Endothelial cell of umbilical vein (primary cell): ENCODE data around the gene TPCN1. TPM values are rescaled to one million over a fixed set of nuclear protein-coding genes. Genes with fewer than 3 reads are reported as not detected.

Experiments
- BruUV-seq: library from RNA; stranded (reverse); fragments of 400-500 nt; replicated peaks from 2 replicates; lab custom pipeline; 2021; lab: Mats Ljungman, UMichigan
- CTCF ChIA-PET: fragments of 300-600, 350-600 bp; sonication (Branson Sonifier 250); formaldehyde crosslinking; loops from one replicate; lab custom pipeline; 2021; ENCODE audit warnings: antibody characterized with exemption, inconsistent platforms; lab: Charles Lee
- POLR2A ChIA-PET: fragments of 300-600, 350-600 bp; sonication (Branson Sonifier 250); formaldehyde crosslinking; loops from one replicate; lab custom pipeline; 2021; ENCODE audit warnings: antibody characterized with exemption, inconsistent platforms; lab: Charles Lee
- DNase-seq: peaks from one replicate; pipeline ENCODE4 v3.0.0-alpha.2; 2011; ENCODE audit warnings: low read depth, low spot score
- FAIRE-seq: peaks from 2 replicates; lab custom pipeline; 2011; peaks lifted over from hg19 to GRCh38; lab: Jason Lieb, UNC
- H2AFZ ChIP-seq: 2 replicates; pipeline ENCODE4 v1.6.0; 2012; ENCODE audit warnings: low read depth, low read length, control low read depth, inconsistent platforms
- H3K27ac ChIP-seq: 2 replicates; pipeline ENCODE4 v1.5.1; 2011; ENCODE audit warnings: low read depth, mild to moderate bottlenecking, control low read depth, low read length, moderate library complexity; ENCODE audit not compliant: insufficient read depth
- H3K27me3 ChIP-seq, 2 experiments: 2 replicates each; pipeline versions ENCODE4 v1.6.0 to v1.6.1; 2011; ENCODE audit warnings: low read length in 2 of 2, mixed read lengths in 1 of 2; ENCODE audit not compliant: control insufficient read depth in 2 of 2, insufficient read depth in 2 of 2
- H3K36me3 ChIP-seq, 2 experiments: 2 replicates in 1 of 2; 3 replicates in 1 of 2; pipeline ENCODE4 v1.5.1; 2011; ENCODE audit warnings: low read length in 2 of 2, mild to moderate bottlenecking in 1 of 2, moderate library complexity in 1 of 2; ENCODE audit not compliant: control insufficient read depth in 2 of 2, insufficient read depth in 2 of 2; ENCODE audit errors: extremely low read depth in 1 of 2
- H3K4me1 ChIP-seq: 3 replicates; pipeline ENCODE4 v1.5.1; 2011; ENCODE audit warnings: mild to moderate bottlenecking, low read length; ENCODE audit not compliant: control insufficient read depth, insufficient read depth; ENCODE audit errors: extremely low read depth
- H3K4me2 ChIP-seq: 2 replicates; pipeline ENCODE4 v1.6.1; 2011; ENCODE audit warnings: low read length, control low read depth, mixed read lengths; ENCODE audit not compliant: insufficient read depth
- H3K4me3 ChIP-seq, 3 experiments: fragments of 200-600 bp in 1 of 3; sonication (generic), shearing (Covaris generic) in 1 of 3; replicated peaks in 1 of 3; 2 replicates each; pipeline ENCODE4 v1.5.1; 2011 to 2016; ENCODE audit warnings: control low read depth in 3 of 3, low read length in 3 of 3, mild to moderate bottlenecking in 2 of 3, inconsistent platforms in 1 of 3, low read depth in 1 of 3, moderate library complexity in 1 of 3; ENCODE audit not compliant: insufficient read depth in 1 of 3
- H3K79me2 ChIP-seq: 2 replicates; pipeline ENCODE4 v1.6.0; 2012; ENCODE audit warnings: low read length, inconsistent platforms; ENCODE audit not compliant: control insufficient read depth, insufficient read depth
- H3K9ac ChIP-seq: replicated peaks from 2 replicates; pipeline ENCODE3; 2011; ENCODE audit warnings: low read length, control low read depth; ENCODE audit not compliant: insufficient read depth; ENCODE audit errors: extremely low read depth
- H3K9me1 ChIP-seq: replicated peaks from 3 replicates; pipeline ENCODE4 v1.6.0; 2011; ENCODE audit warnings: mild to moderate bottlenecking, low read length; ENCODE audit not compliant: control insufficient read depth, insufficient read depth; ENCODE audit errors: extremely low read depth
- H3K9me3 ChIP-seq: replicated peaks from 2 replicates; pipeline ENCODE4 v1.5.1; 2012; ENCODE audit warnings: low read length, inconsistent platforms; ENCODE audit not compliant: control insufficient read depth, insufficient read depth
- H4K20me1 ChIP-seq: replicated peaks from 2 replicates; pipeline ENCODE3; 2011; ENCODE audit warnings: mild to moderate bottlenecking, low read length; ENCODE audit not compliant: control insufficient read depth, insufficient read depth; ENCODE audit errors: extremely low read depth
- EZH2 ChIP-seq: IDR thresholded peaks from 2 replicates; pipeline ENCODE4 v1.6.1; 2012; ENCODE audit warnings: borderline replicate concordance, low read depth, mild to moderate bottlenecking, moderate library complexity, low read length, inconsistent platforms; ENCODE audit not compliant: severe bottlenecking
- FOS ChIP-seq: IDR thresholded peaks from 2 replicates; pipeline ENCODE4 v1.6.1; 2011; ENCODE audit warnings: mild to moderate bottlenecking, low read length, moderate library complexity, borderline replicate concordance; ENCODE audit not compliant: insufficient read depth
- GATA2 ChIP-seq: IDR thresholded peaks from 2 replicates; pipeline ENCODE4 v1.7.0; 2011; ENCODE audit warnings: low read depth, mild to moderate bottlenecking, moderate library complexity, mixed read lengths, low read length; ENCODE audit not compliant: insufficient read length, insufficient read depth
- JUN ChIP-seq: IDR thresholded peaks from 2 replicates; pipeline ENCODE4 v1.6.1; 2011; ENCODE audit warnings: borderline replicate concordance, low read depth; ENCODE audit not compliant: insufficient read length, insufficient read depth
- MAX ChIP-seq: IDR thresholded peaks from 2 replicates; pipeline ENCODE4 v1.6.1; 2011; ENCODE audit not compliant: insufficient read depth, insufficient read length
- MYC ChIP-seq: IDR thresholded peaks from one replicate; pipeline ENCODE4 v1.6.1; 2011; ENCODE audit warnings: mild to moderate bottlenecking, low read depth, low read length
- POLR2A ChIP-seq: IDR thresholded peaks from 2 replicates; pipeline ENCODE4 v1.6.1; 2012; ENCODE audit warnings: low read depth, mild to moderate bottlenecking, control low read depth, low read length
- POLR2AphosphoS5 ChIP-seq: IDR thresholded peaks from 2 replicates; pipeline ENCODE4 v1.6.1; 2012; ENCODE audit warnings: low read depth, mild to moderate bottlenecking, control low read depth, low read length, moderate library complexity; ENCODE audit not compliant: insufficient read depth
- dilution Hi-C: fragments of 300-500 bp; cut with MboI; formaldehyde crosslinking; loops from one replicate; pipeline ENCODE4 v1.15.0; 2019; ENCODE audit warnings: low sequenced_read_pairs; ENCODE audit not compliant: extremely low pct_ligation_motif_present
- intact Hi-C: fragments of 100-400 bp; cut with micrococcal nuclease; formaldehyde crosslinking; loops from one replicate; pipeline ENCODE4 v1.10.0; 2022
- polyA plus RNA-seq, 4 experiments: library from polyadenylated mRNA; depleted of rRNA in 3 of 4; stranded (reverse) in 3 of 4; unstranded in 1 of 4; fragments of >200 nt; gene quantifications; 2 replicates each; pipeline versions ENCODE4 v1.2.1 to v1.2.3, GENCODE V29; 2011 to 2012; ENCODE audit warnings: missing spikeins in 1 of 4
- total RNA-seq: library from RNA; stranded (reverse); gene quantifications from 2 replicates; pipeline ENCODE4 v1.2.3, GENCODE V29; 2021
- TF ChIP-seq, protein P1 (sequence below), 2 donors: IDR thresholded peaks; 1 replicate in 1 of 2; 2 replicates in 1 of 2; pipeline ENCODE4 v1.5.1; 2011; ENCODE audit warnings: low read length in 2 of 2, mild to moderate bottlenecking in 2 of 2, moderate library complexity in 2 of 2, control low read depth in 1 of 2, inconsistent platforms in 1 of 2, low read depth in 1 of 2; ENCODE audit not compliant: insufficient read depth in 1 of 2; ENCODE audit errors: extremely low read depth in 1 of 2

TPCN1 gene
- total and polyA plus RNA-seq, 2 donors (not counting 3 experiments of a cell fraction or from before 2014, with no cell fraction given) = 19.5 to 28.3 TPM

- POLR2A ChIA-PET = interaction anchor here (1.3 kb wide), 1 partner anchor 38 kb away, joined by 6 read pairs; no protein-coding TSS in a partner anchor
Measured at GRCh38 chr12:113184098-113184899, 37.0 kb upstream of the TPCN1 start.

DNA sequence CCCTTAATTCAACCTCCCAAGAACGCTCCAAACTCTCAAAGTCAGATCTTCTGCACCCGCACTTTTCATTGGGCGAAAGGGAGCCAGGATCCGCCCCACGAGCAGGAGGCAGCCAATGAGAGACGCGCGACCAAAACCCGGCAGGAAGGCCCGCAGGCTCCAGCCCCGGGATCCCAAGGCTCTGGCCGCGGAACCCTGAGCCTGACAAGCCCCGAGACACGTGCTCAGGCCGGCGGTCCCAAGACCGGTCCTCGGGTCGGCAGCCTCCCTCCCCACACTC is 36.4 kb upstream of the TPCN1 start:
- intact Hi-C loops = loop anchor here (1.0 to 2.0 kb wide), 3 partner anchors 8 to 173 kb away; partner anchors contain the start of genes PLBD2 and TPCN1
- Histone ChIP-seq H3K4me1 (peaks cover 12% of the 10 kb centered on the region), H3K4me3 (peak overlapping the region; percentile 45 to 79 (median 76)), H3K4me2 (peak overlapping the region; percentile 79), H2AFZ (peak overlapping the region; percentile 70), H3K9me3 (no peaks in the 10 kb centered on the region), H3K9ac (peak overlapping the region; percentile 91), H3K27me3 (no peaks in the 10 kb centered on the region), H3K9me1 (no peaks in the 10 kb centered on the region), H3K79me2 (peaks cover 49% of the 10 kb centered on the region), H4K20me1 (no peaks in the 10 kb centered on the region), H3K27ac (peak overlapping the region; percentile 67), H3K36me3 (peaks cover 0 to 6% of the 10 kb centered on the region in 2 experiments)
- DNase-seq (peak; percentile 93), FAIRE-seq (no peak)
- TF ChIP-seq POLR2AphosphoS5 (peak; percentile 65), FOS (no peak), MAX (peak; percentile 61), EZH2 (no peak), JUN (no peak), POLR2A (peak; percentile 71), GATA2 (no peak), MYC (no peak)
- TF ChIP-seq, protein P1, sequence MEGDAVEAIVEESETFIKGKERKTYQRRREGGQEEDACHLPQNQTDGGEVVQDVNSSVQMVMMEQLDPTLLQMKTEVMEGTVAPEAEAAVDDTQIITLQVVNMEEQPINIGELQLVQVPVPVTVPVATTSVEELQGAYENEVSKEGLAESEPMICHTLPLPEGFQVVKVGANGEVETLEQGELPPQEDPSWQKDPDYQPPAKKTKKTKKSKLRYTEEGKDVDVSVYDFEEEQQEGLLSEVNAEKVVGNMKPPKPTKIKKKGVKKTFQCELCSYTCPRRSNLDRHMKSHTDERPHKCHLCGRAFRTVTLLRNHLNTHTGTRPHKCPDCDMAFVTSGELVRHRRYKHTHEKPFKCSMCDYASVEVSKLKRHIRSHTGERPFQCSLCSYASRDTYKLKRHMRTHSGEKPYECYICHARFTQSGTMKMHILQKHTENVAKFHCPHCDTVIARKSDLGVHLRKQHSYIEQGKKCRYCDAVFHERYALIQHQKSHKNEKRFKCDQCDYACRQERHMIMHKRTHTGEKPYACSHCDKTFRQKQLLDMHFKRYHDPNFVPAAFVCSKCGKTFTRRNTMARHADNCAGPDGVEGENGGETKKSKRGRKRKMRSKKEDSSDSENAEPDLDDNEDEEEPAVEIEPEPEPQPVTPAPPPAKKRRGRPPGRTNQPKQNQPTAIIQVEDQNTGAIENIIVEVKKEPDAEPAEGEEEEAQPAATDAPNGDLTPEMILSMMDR (IDR thresholded peaks at IDR 0.05; ENCODE audit: extremely low read depth in 1 of 2, insufficient read depth in 1 of 2, low read depth in 1 of 2, low read length in 2 of 2) = no peak
- dilution Hi-C loops = no loop called here
- ChIA-PET POLR2A (interaction anchor here (1.3 kb wide), 1 partner anchor 38 kb away, joined by 6 read pairs; no protein-coding TSS in a partner anchor), CTCF (interaction anchor here (1.0 to 3.0 kb wide), 3 partner anchors 10 to 240 kb away, joined by 3 to 21 read pairs (median 5); no protein-coding TSS in a partner anchor)
- BruUV-seq = no TSS peak

More at GRCh38 chr12:113184098-113184899, 37.0 kb upstream of the TPCN1 start:
- peak overlapping the region; percentile 67 for H3K27ac ChIP-seq
- H3K27me3 ChIP-seq = no peaks in the 10 kb centered on the region
- H3K4me3 ChIP-seq = peak overlapping the region; percentile 45 to 79 (median 76)
- CTCF ChIA-PET = interaction anchor here (0.8 to 3.0 kb wide), 5 partner anchors 9 to 241 kb away, joined by 3 to 21 read pairs (median 3); no protein-coding TSS in a partner anchor
- peak overlapping the region; percentile 79 for H3K4me2 ChIP-seq
- dilution Hi-C loops (no loop called here), intact Hi-C loops (loop anchor here (2.0 kb wide), 1 partner anchor 37 kb away; the partner anchor contains the start of gene TPCN1)
- no peaks in the 10 kb centered on the region for H3K9me1 ChIP-seq
- peak overlapping the region; percentile 91 for H3K9ac ChIP-seq
- peaks cover 49% of the 10 kb centered on the region for H3K79me2 ChIP-seq
- H3K36me3 ChIP-seq = peaks cover 0 to 11% of the 10 kb centered on the region in 2 experiments
- peak; percentile 97 for FAIRE-seq
- H3K4me1 ChIP-seq = peaks cover 12% of the 10 kb centered on the region
- H2AFZ ChIP-seq = peak overlapping the region; percentile 54
- H3K9me3 ChIP-seq = no peaks in the 10 kb centered on the region
- peak; percentile 10 for TF ChIP-seq POLR2AphosphoS5
- no peak for TF ChIP-seq MAX
- BruUV-seq = TSS peak; percentile 36
- H4K20me1 ChIP-seq = no peaks in the 10 kb centered on the region
- DNase-seq = no peak
